ENCODE measurements around the gene AMPD2. TPM values are rescaled to one million over a fixed set of nuclear protein-coding genes. Genes with fewer than 3 reads are reported as not detected.

The AMPD2 gene
- total and polyA plus RNA-seq, 9 of the 15 experiments (the other 6 are each of a cell fraction or from before 2014, with no cell fraction given), result 2.0 to 77.7 (median 28.2) TPM

DNA sequence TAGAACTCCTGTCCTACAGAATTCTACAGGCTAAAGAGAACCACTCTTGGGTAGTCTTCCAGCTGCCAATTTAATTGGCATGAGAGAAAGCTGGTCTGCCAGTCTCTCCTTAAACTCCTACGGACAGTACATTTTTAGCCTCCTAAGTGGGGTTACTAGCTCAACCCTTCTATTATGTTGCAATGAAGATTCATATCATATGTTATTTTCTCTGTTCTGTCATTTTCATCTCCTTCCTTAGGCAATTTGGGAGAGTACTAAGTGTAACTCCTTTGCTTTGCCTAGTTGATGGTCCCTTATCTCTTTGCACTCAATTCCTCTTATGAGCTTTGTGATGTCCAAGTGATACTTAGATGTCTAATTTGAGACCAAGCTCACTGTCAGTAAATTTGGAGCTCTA lies 14.3 kb upstream of the AMPD2 start (continued):
- TF ChIP-seq, protein P1, sequence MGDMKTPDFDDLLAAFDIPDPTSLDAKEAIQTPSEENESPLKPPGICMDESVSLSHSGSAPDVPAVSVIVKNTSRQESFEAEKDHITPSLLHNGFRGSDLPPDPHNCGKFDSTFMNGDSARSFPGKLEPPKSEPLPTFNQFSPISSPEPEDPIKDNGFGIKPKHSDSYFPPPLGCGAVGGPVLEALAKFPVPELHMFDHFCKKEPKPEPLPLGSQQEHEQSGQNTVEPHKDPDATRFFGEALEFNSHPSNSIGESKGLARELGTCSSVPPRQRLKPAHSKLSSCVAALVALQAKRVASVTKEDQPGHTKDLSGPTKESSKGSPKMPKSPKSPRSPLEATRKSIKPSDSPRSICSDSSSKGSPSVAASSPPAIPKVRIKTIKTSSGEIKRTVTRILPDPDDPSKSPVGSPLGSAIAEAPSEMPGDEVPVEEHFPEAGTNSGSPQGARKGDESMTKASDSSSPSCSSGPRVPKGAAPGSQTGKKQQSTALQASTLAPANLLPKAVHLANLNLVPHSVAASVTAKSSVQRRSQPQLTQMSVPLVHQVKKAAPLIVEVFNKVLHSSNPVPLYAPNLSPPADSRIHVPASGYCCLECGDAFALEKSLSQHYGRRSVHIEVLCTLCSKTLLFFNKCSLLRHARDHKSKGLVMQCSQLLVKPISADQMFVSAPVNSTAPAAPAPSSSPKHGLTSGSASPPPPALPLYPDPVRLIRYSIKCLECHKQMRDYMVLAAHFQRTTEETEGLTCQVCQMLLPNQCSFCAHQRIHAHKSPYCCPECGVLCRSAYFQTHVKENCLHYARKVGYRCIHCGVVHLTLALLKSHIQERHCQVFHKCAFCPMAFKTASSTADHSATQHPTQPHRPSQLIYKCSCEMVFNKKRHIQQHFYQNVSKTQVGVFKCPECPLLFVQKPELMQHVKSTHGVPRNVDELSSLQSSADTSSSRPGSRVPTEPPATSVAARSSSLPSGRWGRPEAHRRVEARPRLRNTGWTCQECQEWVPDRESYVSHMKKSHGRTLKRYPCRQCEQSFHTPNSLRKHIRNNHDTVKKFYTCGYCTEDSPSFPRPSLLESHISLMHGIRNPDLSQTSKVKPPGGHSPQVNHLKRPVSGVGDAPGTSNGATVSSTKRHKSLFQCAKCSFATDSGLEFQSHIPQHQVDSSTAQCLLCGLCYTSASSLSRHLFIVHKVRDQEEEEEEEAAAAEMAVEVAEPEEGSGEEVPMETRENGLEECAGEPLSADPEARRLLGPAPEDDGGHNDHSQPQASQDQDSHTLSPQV (IDR thresholded peaks at IDR 0.05), result no peak
- TF ChIP-seq HDAC3 (IDR thresholded peaks at IDR 0.05; ENCODE audit: borderline replicate concordance, partially characterized antibody), result no peak

DNA sequence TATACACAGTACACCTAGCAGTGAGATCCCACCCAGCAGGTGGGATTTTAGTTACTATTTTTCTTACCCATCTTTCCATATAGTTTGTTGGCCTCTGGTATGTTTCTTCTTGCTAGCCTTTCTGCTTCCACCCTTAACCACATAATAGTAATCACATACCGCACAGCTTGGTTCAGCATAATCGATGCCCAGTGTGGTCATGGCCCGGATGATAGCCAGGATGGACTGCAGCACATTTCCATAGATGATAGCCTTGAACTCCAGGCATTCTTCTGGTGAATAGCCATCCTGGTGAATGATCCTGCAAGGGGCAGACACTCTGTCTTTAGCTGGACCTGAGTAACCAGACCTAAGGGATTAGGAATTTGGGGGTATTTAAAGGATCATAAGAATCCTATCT lies 9.8 kb upstream of the AMPD2 start:
- Histone ChIP-seq H4K20me1 (replicated peaks; ENCODE audit: control insufficient read depth, insufficient read depth, low read length) (no peaks in the 10 kb centered on the region), H3K27ac (ENCODE audit: extremely low read depth, low read depth, low read length) (no peak overlapping the region), H3K4me1 (replicated peaks in 1 of 2; ENCODE audit: control insufficient read depth in 2 of 2, insufficient read depth in 2 of 2, low read length in 2 of 2) (no peaks in the 10 kb centered on the region), H3K9me3 (replicated peaks; ENCODE audit: control insufficient read depth, insufficient read depth, low read depth, low read length) (no peaks in the 10 kb centered on the region), H3K9ac (ENCODE audit: insufficient read depth in 1 of 2, low read depth in 2 of 2, low read length in 2 of 2) (no peak overlapping the region), H3K79me2 (ENCODE audit: control insufficient read depth, insufficient read depth, low read length) (no peaks in the 10 kb centered on the region), H3K27me3 (ENCODE audit: control insufficient read depth in 2 of 2, insufficient read depth in 2 of 2, low read length in 2 of 2) (peaks cover 31 to 32% of the 10 kb centered on the region in 2 experiments; a peak in 4 of 5 replicates), H2AFZ (ENCODE audit: low read depth, low read length) (no peak overlapping the region), H3K4me2 (ENCODE audit: insufficient read depth, low read length) (no peak overlapping the region), H3K36me3 (ENCODE audit: control insufficient read depth, insufficient read depth, low read length) (no peaks in the 10 kb centered on the region), H3K9me1 (ENCODE audit: control insufficient read depth, insufficient read depth, low read length) (no peaks in the 10 kb centered on the region), H3K4me3 (no peak overlapping the region)
- intact Hi-C loops (cut with micrococcal nuclease), result no loop called here
- in situ Hi-C loops (cut with MboI), result no loop called here
- ATAC-seq (no peak), FAIRE-seq (no peak), DNase-seq (ENCODE audit: extremely low read depth in 1 of 4, low spot score in 3 of 4) (no peak)
- CTCF ChIA-PET (ENCODE audit: low intra/inter-chr PET ratio), result no interaction called here
- 20% methylated on average over 3 of the region's 3 CpGs for whole genome bisulfite sequencing (ENCODE audit: insufficient coverage, low coverage, missing lambda C conversion rate)
- no peak for TF ChIP-seq SMARCA4 (IDR thresholded peaks at IDR 0.05)
- no peak for TF ChIP-seq ZNF41 (CRISPR knock-in tag; conservative IDR thresholded peaks at IDR 0.05)
- no peak for TF ChIP-seq TOE1 (IDR thresholded peaks at IDR 0.05; ENCODE audit: borderline replicate concordance)
- TF ChIP-seq TOE1 (CRISPR knock-in tag; IDR thresholded peaks at IDR 0.05; ENCODE audit: borderline replicate concordance, low read depth), result no peak
- TF ChIP-seq, protein P2, sequence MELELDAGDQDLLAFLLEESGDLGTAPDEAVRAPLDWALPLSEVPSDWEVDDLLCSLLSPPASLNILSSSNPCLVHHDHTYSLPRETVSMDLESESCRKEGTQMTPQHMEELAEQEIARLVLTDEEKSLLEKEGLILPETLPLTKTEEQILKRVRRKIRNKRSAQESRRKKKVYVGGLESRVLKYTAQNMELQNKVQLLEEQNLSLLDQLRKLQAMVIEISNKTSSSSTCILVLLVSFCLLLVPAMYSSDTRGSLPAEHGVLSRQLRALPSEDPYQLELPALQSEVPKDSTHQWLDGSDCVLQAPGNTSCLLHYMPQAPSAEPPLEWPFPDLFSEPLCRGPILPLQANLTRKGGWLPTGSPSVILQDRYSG (tag; conservative IDR thresholded peaks at IDR 0.05; ENCODE audit: low read depth), result no peak
- TF ChIP-seq ZNF583 (CRISPR knock-in tag; IDR thresholded peaks at IDR 0.05), result no peak
- POLR2A ChIA-PET, result interaction anchor here (1.0 to 3.6 kb wide), 2 partner anchors 10 to 64 kb away, joined by 3 to 14 read pairs; partner anchors contain the start of genes AMPD2 and GNAT2
- BruUV-seq (replicated peaks), result no TSS peak
